Neural cell (in vitro differentiated cells): ENCODE measurements around the gene ALX4. TPM values are rescaled to one million over a fixed set of nuclear protein-coding genes. Genes with fewer than 3 reads are reported as not detected.

Source experiments
- H2AFZ ChIP-seq: fragments of 200-600, 300-800 bp; sonication (generic), shearing (Covaris generic); 2 replicates; pipeline ENCODE4 v1.6.0; 2014; ENCODE audit warnings: low read depth, mild to moderate bottlenecking, antibody characterized with exemption, low read length, moderate library complexity
- H3F3A ChIP-seq: fragments of 200-600 bp; shearing (Covaris generic); 2 replicates; pipeline ENCODE4 v1.6.1; 2016; ENCODE audit warnings: mild to moderate bottlenecking, moderate library complexity, mixed read lengths, antibody characterized with exemption, low read length; ENCODE audit not compliant: insufficient read depth, poor library complexity, severe bottlenecking
- H3K27ac ChIP-seq: fragments of 200-600, 300-800 bp; sonication (generic), shearing (Covaris generic); 2 replicates; pipeline ENCODE4 v1.5.1; 2014; ENCODE audit warnings: mild to moderate bottlenecking, low read length, moderate library complexity
- H3K27me3 ChIP-seq: fragments of 300-800, 200-600 bp; sonication (generic), shearing (Covaris generic); 2 replicates; pipeline ENCODE4 v1.6.0; 2014; ENCODE audit warnings: mild to moderate bottlenecking, low read depth, low read length, moderate library complexity; ENCODE audit not compliant: insufficient read depth
- H3K36me3 ChIP-seq: fragments of 300-800, 200-600 bp; sonication (generic), shearing (Covaris generic); 2 replicates; pipeline ENCODE4 v1.5.1; 2014; ENCODE audit warnings: mild to moderate bottlenecking, antibody characterized with exemption, low read length, moderate library complexity; ENCODE audit not compliant: insufficient read depth
- H3K4me2 ChIP-seq: fragments of 300-800, 200-600 bp; sonication (generic), shearing (Covaris generic); 2 replicates; pipeline ENCODE4 v1.6.0; 2014; ENCODE audit warnings: mild to moderate bottlenecking, low read length
- H3K4me3 ChIP-seq: fragments of 300-800, 200-600 bp; sonication (generic), shearing (Covaris generic); 2 replicates; pipeline ENCODE4 v1.5.1; 2014; ENCODE audit warnings: mild to moderate bottlenecking, low read length, moderate library complexity
- H3K79me2 ChIP-seq: fragments of 200-600 bp; shearing (Covaris generic); replicated peaks from 2 replicates; pipeline ENCODE4 v1.6.0; 2014; ENCODE audit warnings: mild to moderate bottlenecking, low read length, moderate library complexity; ENCODE audit not compliant: insufficient read depth
- H3K9ac ChIP-seq: fragments of 300-800, 200-600 bp; sonication (generic), shearing (Covaris generic); 2 replicates; pipeline ENCODE4 v1.6.1; 2016; ENCODE audit warnings: mild to moderate bottlenecking, low read length, mixed read lengths
- H3K9me2 ChIP-seq: fragments of 200-600 bp; shearing (Covaris generic); 2 replicates; pipeline ENCODE4 v1.6.1; 2016; ENCODE audit warnings: mild to moderate bottlenecking, low read length, mixed read lengths; ENCODE audit not compliant: insufficient read depth
- H3K9me3 ChIP-seq: fragments of 200-600, 300-800 bp; sonication (generic), shearing (Covaris generic); 2 replicates; pipeline ENCODE4 v1.6.1; 2016; ENCODE audit warnings: mild to moderate bottlenecking, mixed run types, low read length, moderate library complexity, mixed read lengths
- H4K20me1 ChIP-seq: fragments of 200-600 bp; shearing (Covaris generic); 2 replicates; pipeline ENCODE4 v1.6.1; 2016; ENCODE audit warnings: mild to moderate bottlenecking, mixed run types; ENCODE audit not compliant: insufficient read depth
- CTCF ChIP-seq: fragments of 450-650 bp; IDR thresholded peaks from 2 replicates; pipeline ENCODE4 v1.5.1; 2014; ENCODE audit warnings: antibody characterized with exemption, mild to moderate bottlenecking, moderate library complexity; ENCODE audit not compliant: poor library complexity, severe bottlenecking
- EP300 ChIP-seq: fragments of 450-650 bp; conservative IDR thresholded peaks from 2 replicates; pipeline ENCODE4 v1.6.1; 2014; ENCODE audit warnings: antibody characterized with exemption, mild to moderate bottlenecking, moderate library complexity; ENCODE audit not compliant: poor library complexity, severe bottlenecking
- EZH2 ChIP-seq: fragments of 200-600, 300-800 bp; shearing (Covaris generic), sonication (generic); IDR thresholded peaks from 2 replicates; pipeline ENCODE4 v1.6.1; 2014; ENCODE audit warnings: antibody characterized with exemption, low read length, borderline replicate concordance, mild to moderate bottlenecking; ENCODE audit not compliant: insufficient read depth, poor library complexity, severe bottlenecking
- MXI1 ChIP-seq: fragments of 450-650 bp; conservative IDR thresholded peaks from 2 replicates; pipeline ENCODE4 v1.6.1; 2014; ENCODE audit warnings: antibody characterized with exemption, mild to moderate bottlenecking; ENCODE audit not compliant: poor library complexity, severe bottlenecking
- POLR2AphosphoS5 ChIP-seq: IDR thresholded peaks from 2 replicates; pipeline ENCODE4 v1.6.1; 2012
- REST ChIP-seq: IDR thresholded peaks from 2 replicates; pipeline ENCODE4 v1.6.1; 2012; ENCODE audit warnings: borderline replicate concordance
- SMC3 ChIP-seq: fragments of 450-650 bp; conservative IDR thresholded peaks from 2 replicates; pipeline ENCODE4 v1.6.1; 2014; ENCODE audit warnings: antibody characterized with exemption, mild to moderate bottlenecking, moderate library complexity; ENCODE audit not compliant: poor library complexity
- TAF1 ChIP-seq: IDR thresholded peaks from 2 replicates; pipeline ENCODE4 v1.6.1; 2012; ENCODE audit warnings: low read depth
- polyA plus RNA-seq: library from polyadenylated mRNA; depleted of rRNA; stranded (reverse); fragments of >200 nt; gene quantifications from 2 replicates; pipeline ENCODE4 v1.2.3, GENCODE V29; 2014

ALX4 gene
- polyA plus RNA-seq, 1 donor from 2014 or later: not detected

DNA sequence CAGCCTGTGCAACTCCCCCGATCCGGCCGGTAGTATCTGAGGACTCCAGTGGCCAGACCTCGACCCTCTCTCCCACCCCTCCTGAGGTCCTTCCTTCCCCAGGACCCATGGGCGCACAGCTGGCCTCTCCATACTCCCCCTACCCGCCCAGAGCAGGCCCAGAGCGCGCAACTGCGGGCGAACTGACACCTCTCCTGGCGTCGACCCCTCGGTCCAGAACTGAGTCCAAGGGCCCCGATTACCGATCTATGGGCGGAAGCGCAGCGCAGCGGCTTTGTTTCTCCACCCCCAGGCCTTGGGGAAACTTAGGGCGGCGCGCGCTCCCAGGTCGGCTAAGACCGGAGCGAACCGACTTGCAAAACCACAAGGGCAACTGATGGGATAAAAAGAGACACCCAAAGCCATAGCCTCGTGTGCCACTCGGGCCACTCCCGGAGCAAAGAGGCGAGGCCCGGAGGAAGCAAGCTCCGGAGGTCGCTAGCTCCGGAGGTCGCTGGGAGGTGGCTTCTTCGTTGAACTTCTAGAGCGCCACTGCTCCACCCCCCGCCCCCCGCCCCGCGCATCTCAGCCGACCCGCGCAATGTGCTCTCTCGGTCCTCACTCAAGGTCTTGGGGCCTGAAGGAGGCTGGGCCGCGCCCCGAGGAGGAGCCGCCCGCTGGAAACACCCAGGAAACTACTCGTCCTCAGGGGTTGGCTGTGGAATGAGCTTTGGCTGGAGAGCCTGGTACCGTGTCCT is 9.8 kb upstream of the ALX4 start:
- no peaks in the 10 kb centered on the region for H3K9me2 ChIP-seq
- H3K36me3 ChIP-seq: no peaks in the 10 kb centered on the region
- TF ChIP-seq EP300: no peak
- no peak for TF ChIP-seq CTCF
- no peak for TF ChIP-seq SMC3
- peak; percentile 23 for TF ChIP-seq POLR2AphosphoS5
- peak; percentile 38 for TF ChIP-seq EZH2
- no peak for TF ChIP-seq TAF1
- no peaks in the 10 kb centered on the region for H3K9me3 ChIP-seq
- H3K9ac ChIP-seq: no peak overlapping the region
- H3K4me3 ChIP-seq: peak overlapping the region; percentile 43
- no peak overlapping the region for H3K27ac ChIP-seq
- H3K4me2 ChIP-seq: no peak overlapping the region
- H3K79me2 ChIP-seq: no peaks in the 10 kb centered on the region
- H3F3A ChIP-seq: no peaks in the 10 kb centered on the region
- peaks cover 100% of the 10 kb centered on the region for H3K27me3 ChIP-seq
- H2AFZ ChIP-seq: no peak overlapping the region
- no peaks in the 10 kb centered on the region for H4K20me1 ChIP-seq

GRCh38 chr11:44319170-44319551 is 9.2 kb upstream of the ALX4 start:
- Histone ChIP-seq H4K20me1 (no peaks in the 10 kb centered on the region), H3F3A (no peaks in the 10 kb centered on the region), H2AFZ (no peak overlapping the region), H3K79me2 (no peaks in the 10 kb centered on the region), H3K9me2 (no peaks in the 10 kb centered on the region), H3K27ac (no peak overlapping the region), H3K36me3 (no peaks in the 10 kb centered on the region), H3K9me3 (no peaks in the 10 kb centered on the region), H3K4me3 (peak overlapping the region; percentile 43), H3K9ac (no peak overlapping the region), H3K4me2 (no peak overlapping the region), H3K27me3 (peaks cover 100% of the 10 kb centered on the region)
- no peak for TF ChIP-seq EZH2
- peak; percentile 10 for TF ChIP-seq POLR2AphosphoS5
- TF ChIP-seq REST: no peak
- TF ChIP-seq TAF1: no peak
- no peak for TF ChIP-seq MXI1
